SK-N-SH (cell line): ENCODE measurements around the gene LCA5L. TPM values are rescaled to one million over a fixed set of nuclear protein-coding genes. Genes with fewer than 3 reads are reported as not detected.

Experiments used
- CTCF ChIA-PET: fragments of 300-600, 350-600 bp; formaldehyde crosslinking; extraction: SDS; loops from one replicate; lab custom pipeline; 2021; lab: Yijun Ruan, JAX
- POLR2A ChIA-PET: fragments of 350-600 bp; sonication (Branson Sonifier 250); formaldehyde crosslinking; extraction: SDS; loops from one replicate; lab custom pipeline; 2020; ENCODE audit warnings: antibody characterized with exemption, inconsistent platforms; lab: Yijun Ruan, JAX
- DNase-seq: peaks from one replicate; pipeline ENCODE4 v3.0.0; 2012
- H2AFZ ChIP-seq: fragments of 200-600 bp; sonication (generic); 2 replicates; pipeline ENCODE4 v1.8.1; 2016; ENCODE audit warnings: antibody characterized with exemption, mild to moderate bottlenecking, low read depth
- H3F3A ChIP-seq: fragments of 200-600 bp; sonication (generic); replicated peaks from 2 replicates; pipeline ENCODE3; 2016; ENCODE audit warnings: antibody characterized with exemption, mild to moderate bottlenecking; ENCODE audit not compliant: insufficient read depth
- H3K27ac ChIP-seq, 2 experiments: fragments of 200-500 bp in 1 of 2; fragments of 200-600 bp in 1 of 2; sonication (Bioruptor generic) in 1 of 2; sonication (generic), shearing (Covaris generic) in 1 of 2; 2 replicates each; pipeline versions ENCODE4 v1.5.1 to v1.6.1; 2014 to 2016; ENCODE audit warnings: low read depth in 2 of 2, inconsistent platforms in 1 of 2, low read length in 1 of 2, mild to moderate bottlenecking in 1 of 2, mixed read lengths in 1 of 2
- H3K27me3 ChIP-seq: fragments of 200-600 bp; sonication (generic), shearing (Covaris generic); 2 replicates; pipeline ENCODE4 v1.6.1; 2016; ENCODE audit warnings: mixed run types; ENCODE audit not compliant: insufficient read depth
- H3K36me3 ChIP-seq, 2 experiments: fragments of 200-500 bp in 1 of 2; fragments of 200-600 bp in 1 of 2; sonication (Bioruptor generic) in 1 of 2; sonication (generic) in 1 of 2; replicated peaks in 1 of 2; 2 replicates each; pipeline versions ENCODE3 to v1.5.1; 2014 to 2016; ENCODE audit warnings: low read length in 1 of 2, mild to moderate bottlenecking in 1 of 2; ENCODE audit not compliant: insufficient read depth in 2 of 2, control insufficient read depth in 1 of 2
- H3K4me1 ChIP-seq, 2 experiments: fragments of 200-500 bp in 1 of 2; fragments of 200-600 bp in 1 of 2; sonication (Bioruptor generic) in 1 of 2; sonication (generic), shearing (Covaris generic) in 1 of 2; 2 replicates each; pipeline versions ENCODE4 v1.5.1 to v1.6.1; 2014 to 2016; ENCODE audit warnings: low read depth in 1 of 2, low read length in 1 of 2, mixed run types in 1 of 2; ENCODE audit not compliant: insufficient read depth in 2 of 2, control insufficient read depth in 1 of 2
- H3K4me2 ChIP-seq: fragments of 200-600 bp; sonication (generic), shearing (Covaris generic); 2 replicates; pipeline ENCODE4 v1.6.1; 2017; ENCODE audit warnings: mixed run types
- H3K4me3 ChIP-seq, 2 experiments: fragments of 200-500 bp in 1 of 2; fragments of 200-600 bp in 1 of 2; sonication (Bioruptor generic) in 1 of 2; sonication (generic), shearing (Covaris generic) in 1 of 2; 2 replicates each; pipeline versions ENCODE4 v1.5.1 to v1.8.1; 2014 to 2016; ENCODE audit warnings: low read depth in 2 of 2, inconsistent platforms in 1 of 2, low read length in 1 of 2, mild to moderate bottlenecking in 1 of 2, mixed read lengths in 1 of 2, moderate library complexity in 1 of 2
- H3K79me2 ChIP-seq: fragments of 200-600 bp; sonication (generic); 2 replicates; pipeline ENCODE4 v1.8.1; 2017; ENCODE audit warnings: mild to moderate bottlenecking; ENCODE audit not compliant: insufficient read depth
- H3K9ac ChIP-seq: fragments of 200-600 bp; sonication (generic); 2 replicates; pipeline ENCODE4 v1.6.1; 2017; ENCODE audit warnings: mixed run types
- H3K9me2 ChIP-seq: fragments of 200-600 bp; sonication (generic); 2 replicates; pipeline ENCODE4 v1.6.1; 2017; ENCODE audit warnings: mixed run types
- H3K9me3 ChIP-seq: fragments of 200-600 bp; sonication (generic); 2 replicates; pipeline ENCODE4 v1.6.1; 2017; ENCODE audit warnings: mixed run types, mild to moderate bottlenecking, moderate library complexity
- H4K20me1 ChIP-seq: fragments of 200-600 bp; sonication (generic); 2 replicates; pipeline ENCODE4 v1.6.1; 2017; ENCODE audit warnings: mild to moderate bottlenecking, mixed run types; ENCODE audit not compliant: insufficient read depth
- CTCF ChIP-seq: fragments of 200-600 bp; sonication (generic); IDR thresholded peaks from 2 replicates; pipeline ENCODE4 v1.6.1; 2017; ENCODE audit warnings: antibody characterized with exemption, mild to moderate bottlenecking, moderate library complexity
- ELF1 ChIP-seq: IDR thresholded peaks from 2 replicates; pipeline ENCODE4 v1.4.0; 2012
- EP300 ChIP-seq, 2 experiments: IDR thresholded peaks; 2 replicates each; pipeline versions ENCODE4 v1.4.0 to v1.6.1; 2012; ENCODE audit warnings: borderline replicate concordance in 1 of 2, low read depth in 1 of 2, low read length in 1 of 2
- EZH2phosphoT487 ChIP-seq: fragments of 200-600 bp; sonication (generic); IDR thresholded peaks from 2 replicates; pipeline ENCODE4 v1.6.1; 2017; ENCODE audit warnings: low read depth, mixed run types, mild to moderate bottlenecking, antibody characterized with exemption, moderate library complexity, borderline replicate concordance
- FOSL2 ChIP-seq: IDR thresholded peaks from 2 replicates; pipeline ENCODE4 v1.4.0; 2012; ENCODE audit warnings: low read depth, mild to moderate bottlenecking, moderate library complexity, borderline replicate concordance
- FOXJ3 ChIP-seq: sonication (generic); formaldehyde crosslinking; IDR thresholded peaks from 2 replicates; pipeline ENCODE4 v1.5.1; 2020; ENCODE audit warnings: mild to moderate bottlenecking, missing genetic modification reagents
- FOXM1 ChIP-seq: IDR thresholded peaks from 2 replicates; pipeline ENCODE4 v1.4.0; 2012; ENCODE audit warnings: low read depth, mild to moderate bottlenecking
- GABPA ChIP-seq: IDR thresholded peaks from 2 replicates; pipeline ENCODE4 v1.4.0; 2012; ENCODE audit warnings: low read depth, mild to moderate bottlenecking
- GATA2 ChIP-seq: sonication (generic); formaldehyde crosslinking; IDR thresholded peaks from 2 replicates; pipeline ENCODE4 v1.5.0; 2020; ENCODE audit warnings: mild to moderate bottlenecking, missing genetic modification reagents
- JUND ChIP-seq: IDR thresholded peaks from 2 replicates; pipeline ENCODE4 v1.4.0; 2012
- MAX ChIP-seq: IDR thresholded peaks from 2 replicates; pipeline ENCODE4 v1.4.0; 2012; ENCODE audit warnings: low read depth
- MEF2A ChIP-seq: IDR thresholded peaks from 2 replicates; pipeline ENCODE4 v1.4.0; 2012; ENCODE audit warnings: low read depth, borderline replicate concordance
- MXI1 ChIP-seq: IDR thresholded peaks from 2 replicates; pipeline ENCODE4 v1.6.1; 2012; ENCODE audit warnings: mild to moderate bottlenecking, low read depth, low read length, improper control_type of control experiment
- NFIC ChIP-seq: IDR thresholded peaks from 2 replicates; pipeline ENCODE4 v1.4.0; 2012; ENCODE audit warnings: borderline replicate concordance
- POLR2AphosphoS5 ChIP-seq: IDR thresholded peaks from 2 replicates; pipeline ENCODE4 v1.6.1; 2012; ENCODE audit warnings: low read depth, low read length
- RAD21 ChIP-seq: IDR thresholded peaks from 2 replicates; pipeline ENCODE4 v1.6.1; 2012; ENCODE audit warnings: mild to moderate bottlenecking, low read length
- RCOR1 ChIP-seq: fragments of 150-350 bp; IDR thresholded peaks from 2 replicates; pipeline ENCODE4 v1.6.1; 2017; ENCODE audit warnings: antibody characterized with exemption, low read length
- REST ChIP-seq: IDR thresholded peaks from 2 replicates; pipeline ENCODE4 v1.6.1; 2012; ENCODE audit warnings: mild to moderate bottlenecking, low read depth, low read length, moderate library complexity
- SIN3A ChIP-seq: IDR thresholded peaks from 2 replicates; pipeline ENCODE4 v1.6.1; 2012; ENCODE audit warnings: low read depth, mild to moderate bottlenecking, low read length, moderate library complexity, borderline replicate concordance
- TCF12 ChIP-seq: IDR thresholded peaks from 2 replicates; pipeline ENCODE4 v1.4.0; 2012
- TEAD4 ChIP-seq: IDR thresholded peaks from 2 replicates; pipeline ENCODE4 v1.4.0; 2012; ENCODE audit warnings: mild to moderate bottlenecking, borderline replicate concordance; ENCODE audit not compliant: insufficient read depth
- YY1 ChIP-seq: IDR thresholded peaks from 2 replicates; pipeline ENCODE4 v1.4.0; 2012; ENCODE audit warnings: low read depth, mild to moderate bottlenecking
- WGBS: methylation state at CpG from one replicate; pipeline ENCODE4 v1.1.6; 2017; ENCODE audit warnings: low lambda C conversion rate; 5-methylcytosine and 5-hydroxymethylcytosine counted together
- polyA plus RNA-seq, 3 experiments: library from polyadenylated mRNA; depleted of rRNA; stranded (reverse); fragments of >200 nt; gene quantifications; 2 replicates each; pipeline ENCODE4 v1.2.3, GENCODE V29; 2012
- TF ChIP-seq, protein P1 (sequence below): fragments of 150-350 bp; IDR thresholded peaks from 2 replicates; pipeline ENCODE4 v1.6.1; 2016; ENCODE audit warnings: mild to moderate bottlenecking, low read depth, low read length
- TF ChIP-seq, protein P2 (sequence below): IDR thresholded peaks from 2 replicates; pipeline ENCODE4 v1.4.0; 2012; ENCODE audit warnings: low read depth, borderline replicate concordance

LCA5L gene
- polyA plus RNA-seq, 1 of the 3 experiments (the other 2 are of a cell fraction), result 0.74 TPM

- ChIA-PET POLR2A (interaction anchor here (0.6 to 1.9 kb wide), 5 partner anchors 17 to 197 kb away, joined by 3 to 14 read pairs (median 4); partner anchors contain the start of genes HMGN1 and PSMG1), CTCF (no interaction called here)
- no peaks in the 10 kb centered on the region for H4K20me1 ChIP-seq
- H3F3A ChIP-seq, result peaks cover 5% of the 10 kb centered on the region
- H3K27ac ChIP-seq, result peak overlapping the region; percentile 78 to 96
- DNase-seq, result peak; percentile 95
- peak overlapping the region; percentile 89 for H3K9ac ChIP-seq
- no peaks in the 10 kb centered on the region for H3K9me2 ChIP-seq
- WGBS, result 1% methylated on average over 26 of the region's 65 CpGs
- peaks cover 39% of the 10 kb centered on the region for H3K79me2 ChIP-seq
- peak overlapping the region; percentile 94 for H3K4me2 ChIP-seq
- no peaks in the 10 kb centered on the region for H3K27me3 ChIP-seq
- peak overlapping the region; percentile 90 for H2AFZ ChIP-seq
- peaks cover 0 to 6% of the 10 kb centered on the region in 2 experiments for H3K36me3 ChIP-seq
- H3K9me3 ChIP-seq, result no peaks in the 10 kb centered on the region
- peaks cover 0 to 8% of the 10 kb centered on the region in 2 experiments; a peak in 3 of 4 replicates for H3K4me1 ChIP-seq
- peak overlapping the region; percentile 79 to 97 for H3K4me3 ChIP-seq
- TF ChIP-seq FOXJ3 (CRISPR knock-in tag) (peak; percentile 25; the same call in 1 of the 2 replicates), SIN3A (0 out of 2 replicates have a peak, but pooled peaks have one; percentile 57), JUND (no peak), FOSL2 (no peak), NFIC (no peak), RCOR1 (no peak), TEAD4 (no peak), RAD21 (no peak), FOXM1 (no peak), YY1 (peak; percentile 42; the same call in 1 of the 2 replicates), TCF12 (no peak), REST (no peak), EZH2phosphoT487 (no peak), ELF1 (0 out of 2 replicates have a peak, but pooled peaks have one; percentile 26), MEF2A (no peak), CTCF (no peak), MAX (peak; percentile 64), GATA2 (CRISPR knock-in tag) (no peak), MXI1 (peak; percentile 90), POLR2AphosphoS5 (peak; percentile 66; the same call in 1 of the 2 replicates), GABPA (no peak), EP300 (IDR thresholded peaks at IDR 0.05; ENCODE audit: borderline replicate concordance in 1 of 2, low read depth in 1 of 2, low read length in 1 of 2) (no peak)
- TF ChIP-seq, protein P1, sequence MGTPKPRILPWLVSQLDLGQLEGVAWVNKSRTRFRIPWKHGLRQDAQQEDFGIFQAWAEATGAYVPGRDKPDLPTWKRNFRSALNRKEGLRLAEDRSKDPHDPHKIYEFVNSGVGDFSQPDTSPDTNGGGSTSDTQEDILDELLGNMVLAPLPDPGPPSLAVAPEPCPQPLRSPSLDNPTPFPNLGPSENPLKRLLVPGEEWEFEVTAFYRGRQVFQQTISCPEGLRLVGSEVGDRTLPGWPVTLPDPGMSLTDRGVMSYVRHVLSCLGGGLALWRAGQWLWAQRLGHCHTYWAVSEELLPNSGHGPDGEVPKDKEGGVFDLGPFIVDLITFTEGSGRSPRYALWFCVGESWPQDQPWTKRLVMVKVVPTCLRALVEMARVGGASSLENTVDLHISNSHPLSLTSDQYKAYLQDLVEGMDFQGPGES, result no peak
- TF ChIP-seq, protein P2, sequence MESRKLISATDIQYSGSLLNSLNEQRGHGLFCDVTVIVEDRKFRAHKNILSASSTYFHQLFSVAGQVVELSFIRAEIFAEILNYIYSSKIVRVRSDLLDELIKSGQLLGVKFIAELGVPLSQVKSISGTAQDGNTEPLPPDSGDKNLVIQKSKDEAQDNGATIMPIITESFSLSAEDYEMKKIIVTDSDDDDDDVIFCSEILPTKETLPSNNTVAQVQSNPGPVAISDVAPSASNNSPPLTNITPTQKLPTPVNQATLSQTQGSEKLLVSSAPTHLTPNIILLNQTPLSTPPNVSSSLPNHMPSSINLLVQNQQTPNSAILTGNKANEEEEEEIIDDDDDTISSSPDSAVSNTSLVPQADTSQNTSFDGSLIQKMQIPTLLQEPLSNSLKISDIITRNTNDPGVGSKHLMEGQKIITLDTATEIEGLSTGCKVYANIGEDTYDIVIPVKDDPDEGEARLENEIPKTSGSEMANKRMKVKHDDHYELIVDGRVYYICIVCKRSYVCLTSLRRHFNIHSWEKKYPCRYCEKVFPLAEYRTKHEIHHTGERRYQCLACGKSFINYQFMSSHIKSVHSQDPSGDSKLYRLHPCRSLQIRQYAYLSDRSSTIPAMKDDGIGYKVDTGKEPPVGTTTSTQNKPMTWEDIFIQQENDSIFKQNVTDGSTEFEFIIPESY, result no peak
These were observed 65.3 kb downstream of the LCA5L start for GRCh38 chr21:39379986-39380891.
